ENCODE data around the gene HIVEP1.

HIVEP1 gene

GRCh38 chr6:12047792-12048432 lies 35.8 kb downstream of the HIVEP1 start:
- TF ChIP-seq, protein P1, sequence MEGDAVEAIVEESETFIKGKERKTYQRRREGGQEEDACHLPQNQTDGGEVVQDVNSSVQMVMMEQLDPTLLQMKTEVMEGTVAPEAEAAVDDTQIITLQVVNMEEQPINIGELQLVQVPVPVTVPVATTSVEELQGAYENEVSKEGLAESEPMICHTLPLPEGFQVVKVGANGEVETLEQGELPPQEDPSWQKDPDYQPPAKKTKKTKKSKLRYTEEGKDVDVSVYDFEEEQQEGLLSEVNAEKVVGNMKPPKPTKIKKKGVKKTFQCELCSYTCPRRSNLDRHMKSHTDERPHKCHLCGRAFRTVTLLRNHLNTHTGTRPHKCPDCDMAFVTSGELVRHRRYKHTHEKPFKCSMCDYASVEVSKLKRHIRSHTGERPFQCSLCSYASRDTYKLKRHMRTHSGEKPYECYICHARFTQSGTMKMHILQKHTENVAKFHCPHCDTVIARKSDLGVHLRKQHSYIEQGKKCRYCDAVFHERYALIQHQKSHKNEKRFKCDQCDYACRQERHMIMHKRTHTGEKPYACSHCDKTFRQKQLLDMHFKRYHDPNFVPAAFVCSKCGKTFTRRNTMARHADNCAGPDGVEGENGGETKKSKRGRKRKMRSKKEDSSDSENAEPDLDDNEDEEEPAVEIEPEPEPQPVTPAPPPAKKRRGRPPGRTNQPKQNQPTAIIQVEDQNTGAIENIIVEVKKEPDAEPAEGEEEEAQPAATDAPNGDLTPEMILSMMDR (IDR thresholded peaks at IDR 0.05; ENCODE audit: extremely low read depth, insufficient read depth, missing control alignments) = no peak
- in situ Hi-C loops (cut with MboI; ENCODE audit: low pct_unique_long_range_greater_than_20kb, low sequenced_read_pairs, unreplicated experiment) = no loop called here
- no peak for DNase-seq (ENCODE audit: low spot score)

DNA sequence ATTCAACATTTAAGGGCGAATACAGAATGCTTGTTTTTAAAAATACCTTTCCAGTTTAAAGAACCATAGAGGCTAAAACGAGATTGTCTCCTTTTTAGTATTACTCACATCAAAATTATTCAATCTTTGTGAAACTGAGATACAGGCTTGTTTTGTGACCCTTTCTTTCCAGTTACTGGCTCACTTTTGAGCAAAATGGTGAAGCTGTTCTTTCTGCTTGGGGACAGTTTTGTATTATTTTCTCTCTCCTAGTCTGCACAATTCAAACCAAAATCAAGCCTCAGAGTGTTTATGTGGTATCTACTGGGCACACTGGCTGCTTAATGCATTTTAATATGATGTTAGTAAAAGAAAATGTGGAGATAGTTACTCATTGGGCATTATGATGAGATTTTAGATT lies 36.5 kb downstream of the HIVEP1 start:
- TF ChIP-seq, protein P1 (IDR thresholded peaks at IDR 0.05; ENCODE audit: extremely low read depth, insufficient read depth, missing control alignments) = no peak
- in situ Hi-C loops (cut with MboI; ENCODE audit: low pct_unique_long_range_greater_than_20kb, low sequenced_read_pairs, unreplicated experiment) = no loop called here

DNA sequence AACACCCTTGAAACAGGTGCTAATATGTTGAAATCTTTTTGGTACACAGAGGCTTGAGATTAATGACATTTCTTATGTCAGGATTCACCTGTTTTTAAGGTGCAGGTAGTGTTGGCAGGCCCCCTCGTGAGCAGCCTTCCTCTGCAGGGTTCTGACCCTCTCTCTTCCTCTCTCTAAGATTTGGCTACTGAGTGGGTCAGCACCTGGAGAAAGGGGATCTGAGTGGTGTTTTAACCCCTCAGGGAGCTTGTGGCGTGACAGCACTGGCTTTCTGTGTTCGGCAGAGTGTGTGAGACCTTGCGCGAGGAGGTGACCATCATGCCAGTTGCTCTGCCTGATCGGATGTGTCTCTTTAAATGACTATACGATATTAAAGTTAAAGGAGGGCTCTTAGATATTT lies 37.1 kb downstream of the HIVEP1 start:
- TF ChIP-seq, protein P1 (IDR thresholded peaks at IDR 0.05; ENCODE audit: extremely low read depth, insufficient read depth, missing control alignments) = no peak
- DNase-seq (ENCODE audit: low spot score) = peak; percentile 40
- in situ Hi-C loops (cut with MboI; ENCODE audit: low pct_unique_long_range_greater_than_20kb, low sequenced_read_pairs, unreplicated experiment) = no loop called here

More for the DNA sequence above, 36.5 kb downstream of the HIVEP1 start:
- DNase-seq (ENCODE audit: low spot score) = no peak

DNA sequence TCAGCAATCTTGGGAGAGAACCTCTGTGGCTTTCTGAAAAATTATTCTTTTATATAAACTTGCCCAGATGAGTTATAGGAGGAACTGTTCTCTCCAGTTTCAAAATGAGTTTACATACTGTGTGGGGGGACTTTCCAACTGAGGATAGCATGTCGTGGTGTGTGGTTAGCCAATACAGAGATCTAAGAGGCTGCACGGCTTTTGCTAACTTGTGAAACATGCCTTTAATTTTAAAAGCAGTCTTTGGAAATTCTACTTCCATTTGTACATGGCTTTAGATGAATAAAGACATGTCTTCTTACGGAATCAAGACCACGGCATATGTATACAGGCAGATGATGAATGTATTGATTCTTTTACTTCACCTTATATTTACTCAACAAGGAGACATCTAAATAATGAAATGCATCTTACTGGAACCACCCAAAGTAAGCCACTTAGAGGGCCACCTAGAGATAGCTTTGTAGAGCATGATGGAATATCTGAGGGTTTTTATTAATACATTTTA lies 39.8 kb downstream of the HIVEP1 start:
- peak; percentile 67 for DNase-seq (ENCODE audit: low spot score)
- TF ChIP-seq, protein P1 (IDR thresholded peaks at IDR 0.05; ENCODE audit: extremely low read depth, insufficient read depth, missing control alignments) = peak; percentile 33
- in situ Hi-C loops (cut with MboI; ENCODE audit: low pct_unique_long_range_greater_than_20kb, low sequenced_read_pairs, unreplicated experiment) = no loop called here

DNA sequence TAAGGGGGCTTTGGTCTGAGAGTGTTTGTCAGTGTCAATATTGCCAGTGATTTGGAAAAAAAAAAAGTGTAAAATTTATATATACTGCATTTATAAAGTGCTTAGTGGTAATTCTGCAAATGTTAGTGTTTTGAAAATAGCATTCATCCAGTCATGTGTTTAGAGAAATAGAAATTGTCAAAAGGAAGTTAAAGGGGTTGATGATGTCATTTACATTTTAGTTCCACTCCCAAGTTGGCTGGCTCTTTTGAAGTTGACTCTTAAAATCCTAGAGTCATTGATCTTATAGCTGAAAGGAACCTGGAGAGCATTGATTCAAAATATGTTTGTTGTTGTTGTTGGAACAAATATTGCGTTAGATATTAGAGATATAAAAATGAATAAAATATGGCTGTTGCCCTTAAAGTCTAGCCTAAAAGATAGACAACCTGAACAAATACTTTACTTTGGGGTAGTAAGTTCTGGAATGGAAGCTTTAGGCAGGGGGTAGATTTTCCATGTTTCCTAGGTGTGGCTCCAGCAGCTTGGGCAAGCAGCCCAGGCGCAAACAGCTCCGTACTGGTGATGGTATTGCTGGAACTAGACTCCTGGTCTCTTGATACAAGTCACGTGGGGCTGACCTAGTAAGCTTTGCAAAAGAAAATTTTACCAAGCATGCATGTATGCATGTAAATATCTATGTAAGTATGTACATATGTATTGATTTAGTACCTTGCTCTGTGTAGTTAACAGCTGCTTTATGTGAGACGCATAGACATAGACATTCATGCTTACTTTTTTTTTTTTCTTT lies 46.3 kb downstream of the HIVEP1 start:
- in situ Hi-C loops (cut with MboI; ENCODE audit: low pct_unique_long_range_greater_than_20kb, low sequenced_read_pairs, unreplicated experiment) = no loop called here
- no peak for DNase-seq (ENCODE audit: low spot score)
- TF ChIP-seq, protein P1 (IDR thresholded peaks at IDR 0.05; ENCODE audit: extremely low read depth, insufficient read depth, missing control alignments) = no peak

DNA sequence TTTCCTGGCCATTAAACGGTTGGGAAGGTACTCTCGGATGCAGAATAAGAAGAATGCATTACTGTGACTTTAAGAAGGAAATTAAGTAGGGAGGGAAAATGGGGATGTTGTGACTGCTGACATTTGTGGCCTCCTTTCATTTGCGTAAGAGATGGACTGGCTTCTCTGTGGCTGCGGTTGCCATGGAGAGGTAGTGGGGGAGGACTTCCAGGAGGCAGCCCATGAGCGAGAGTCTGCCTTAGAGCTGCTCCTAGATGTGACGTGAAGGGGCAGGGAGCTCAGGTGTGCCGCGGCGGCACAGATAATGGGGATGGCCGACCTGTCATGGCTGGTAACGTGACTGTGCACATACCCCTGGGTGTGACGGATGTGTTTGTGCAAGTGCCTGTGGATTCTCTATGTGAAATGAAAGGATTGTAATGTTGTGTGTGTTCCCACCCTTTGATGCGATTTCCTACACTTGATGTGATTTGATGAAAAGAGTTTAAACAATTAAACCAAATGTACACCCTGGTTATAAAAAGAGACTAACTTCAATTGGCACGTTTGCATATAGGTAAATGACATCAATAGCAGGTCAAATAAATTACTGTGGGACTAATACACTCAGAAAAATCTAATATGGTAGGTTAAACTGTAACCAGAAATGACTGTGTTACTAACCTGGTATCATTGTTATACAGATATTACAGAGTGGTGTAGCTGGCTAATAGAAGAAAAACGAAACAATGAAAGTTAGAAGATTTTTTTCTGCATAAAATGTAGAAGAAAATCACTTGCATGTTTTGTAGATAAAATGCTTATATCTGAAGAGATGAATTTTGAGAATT lies 48.9 kb downstream of the HIVEP1 start:
- TF ChIP-seq, protein P1 (IDR thresholded peaks at IDR 0.05; ENCODE audit: extremely low read depth, insufficient read depth, missing control alignments) = no peak
- DNase-seq (ENCODE audit: low spot score) = no peak
- in situ Hi-C loops (cut with MboI; ENCODE audit: low pct_unique_long_range_greater_than_20kb, low sequenced_read_pairs, unreplicated experiment) = no loop called here

All from GM13977 (cell line).